Stimulated activated CD4-positive, alpha-beta T cell treated with anti-CD3 and anti-CD28 coated beads, Interleukin-12 subunit alpha, Interleukin-12 subunit beta, amount 100 ng/mL, for 24 hours (primary cell): ENCODE results near the gene MEIOB.
"Not testable (repeated sequence)": the region's sequence is repeated elsewhere in the genome, so short reads cannot be mapped to it uniquely, and the experiment has no call there.

Experiments used
- DNase-seq, 2 experiments: peaks; one replicate each; pipeline ENCODE4 v3.0.0-alpha.2; 2020; ENCODE audit warnings: low read depth in 2 of 2

Gene MEIOB

DNA sequence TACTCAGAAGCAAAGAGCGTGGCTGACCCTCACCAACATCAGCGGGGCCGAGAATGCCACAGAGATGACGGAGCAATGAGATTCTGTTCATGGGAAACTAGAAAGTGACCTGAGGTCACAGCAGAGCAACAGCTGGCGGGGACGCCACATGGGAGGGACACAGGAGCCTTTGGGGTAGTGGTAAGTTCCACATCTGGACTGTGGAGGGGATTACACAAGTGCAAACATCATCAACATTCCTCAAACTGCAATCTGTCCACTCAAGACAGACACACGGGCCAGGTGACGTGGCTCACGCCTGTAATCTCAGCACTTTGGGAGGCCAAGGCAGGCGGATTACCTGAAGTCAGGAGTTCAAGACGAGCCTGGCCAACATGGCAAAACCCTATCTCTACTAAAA lies 56.5 kb downstream of the MEIOB start:
- DNase-seq, result no peak

DNA sequence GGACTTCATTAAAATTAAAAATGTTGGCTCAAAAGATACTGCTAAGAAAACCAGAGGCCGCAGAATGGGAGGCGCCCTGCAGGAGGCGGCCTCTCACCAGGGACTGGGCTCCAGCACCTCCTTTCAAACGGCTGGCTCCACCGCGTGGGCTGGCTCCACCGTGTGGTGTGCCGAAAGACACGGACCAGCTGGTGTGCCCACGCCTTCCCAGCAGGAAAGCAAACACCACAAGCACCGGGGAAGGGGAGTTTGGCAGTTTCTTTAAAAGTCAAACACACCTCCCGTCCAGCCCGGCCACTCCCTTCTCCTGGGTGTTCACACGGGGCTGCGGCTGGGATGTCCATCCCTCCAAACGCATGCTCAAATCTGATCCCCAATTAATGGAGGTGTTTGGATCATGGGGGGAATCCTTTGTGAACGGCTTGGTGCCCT lies 59.2 kb downstream of the MEIOB start:
- peak; percentile 8 to 47 for DNase-seq

DNA sequence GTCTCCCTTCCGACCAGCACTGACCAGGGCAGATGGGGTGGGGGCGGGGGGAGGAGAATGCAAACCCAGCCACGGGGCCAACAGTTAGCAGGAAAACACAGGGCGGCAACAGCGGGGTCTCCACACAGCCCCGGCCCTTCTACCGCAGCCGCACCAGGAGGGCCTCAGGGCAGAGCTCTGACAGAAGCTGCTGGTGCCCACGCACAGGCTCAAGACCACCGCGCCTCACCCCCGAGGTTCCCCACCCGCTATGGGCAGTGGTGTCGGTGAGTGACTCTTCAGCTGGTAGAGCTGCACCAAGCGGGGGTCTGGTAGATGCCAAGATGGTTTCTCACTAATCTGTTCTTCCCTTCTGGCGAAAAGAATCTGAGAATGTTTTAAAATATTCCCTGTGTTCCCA lies 61.4 kb downstream of the MEIOB start:
- DNase-seq, result no peak

DNA sequence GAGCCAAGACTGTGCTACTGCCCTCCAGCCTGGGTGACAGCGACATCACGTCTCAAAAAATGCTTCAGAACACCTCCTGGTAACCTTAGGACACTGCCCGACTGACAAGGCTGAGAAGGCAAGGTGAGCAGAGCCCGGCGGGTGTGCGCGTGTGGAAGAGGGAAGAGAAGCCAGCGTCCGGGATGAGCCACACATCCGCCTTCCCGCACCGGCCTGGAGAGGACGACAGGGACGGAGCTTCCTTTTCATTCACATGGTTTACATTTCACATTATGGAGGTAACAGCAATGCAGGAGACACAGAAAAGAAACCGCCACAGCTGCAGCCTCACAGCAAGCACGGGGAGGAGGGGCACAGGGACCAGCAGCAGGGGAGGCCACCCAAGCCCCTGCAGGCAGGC lies 61.9 kb downstream of the MEIOB start:
- no peak for DNase-seq

DNA sequence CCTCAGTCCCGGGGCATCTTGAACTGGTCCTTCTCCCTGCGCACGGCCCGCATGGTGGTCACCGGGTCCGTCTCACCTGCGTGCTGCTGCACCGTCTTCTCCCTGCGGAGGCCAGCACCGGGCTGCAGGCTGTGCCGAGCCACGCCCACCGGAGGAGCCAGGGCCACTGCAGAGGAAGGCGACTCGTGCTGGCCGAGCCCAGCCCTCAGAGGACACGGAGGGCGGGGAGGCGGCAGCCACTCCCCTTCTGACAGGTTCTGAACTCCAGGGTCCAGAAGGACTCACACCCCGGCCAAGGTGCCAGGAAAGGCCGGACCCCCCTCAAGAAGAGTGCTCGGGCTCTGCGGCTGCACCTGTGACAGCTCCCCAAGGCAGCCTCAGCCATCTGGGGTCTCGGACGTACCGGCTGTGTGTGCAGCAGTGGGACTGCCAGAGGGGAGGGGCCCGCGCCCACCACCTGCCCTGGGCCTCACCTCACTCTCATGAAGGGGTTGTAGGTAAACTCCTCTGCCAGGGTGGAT lies 62.6 kb downstream of the MEIOB start:
- DNase-seq, result no peak

DNA sequence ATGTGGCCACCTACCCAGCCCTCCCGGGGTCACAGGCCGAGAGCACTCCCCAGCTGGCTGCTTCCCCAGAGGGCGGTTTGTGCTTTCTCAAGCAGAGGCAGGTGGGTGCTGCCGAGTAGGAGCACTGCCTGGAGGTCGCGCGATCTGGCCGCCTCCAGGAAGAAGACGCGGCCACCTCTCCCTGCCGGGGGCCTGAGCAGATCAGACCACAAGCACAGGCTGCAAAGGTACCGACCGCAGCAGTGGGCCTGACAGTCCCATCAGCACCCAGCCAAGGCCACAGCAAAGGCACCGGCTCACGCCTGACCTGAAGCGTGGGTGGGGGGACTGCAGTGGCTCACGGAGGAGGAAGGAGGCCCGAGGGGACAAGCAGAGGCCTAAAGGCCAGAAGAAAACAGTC lies 63.3 kb downstream of the MEIOB start:
- DNase-seq, result no peak

DNA sequence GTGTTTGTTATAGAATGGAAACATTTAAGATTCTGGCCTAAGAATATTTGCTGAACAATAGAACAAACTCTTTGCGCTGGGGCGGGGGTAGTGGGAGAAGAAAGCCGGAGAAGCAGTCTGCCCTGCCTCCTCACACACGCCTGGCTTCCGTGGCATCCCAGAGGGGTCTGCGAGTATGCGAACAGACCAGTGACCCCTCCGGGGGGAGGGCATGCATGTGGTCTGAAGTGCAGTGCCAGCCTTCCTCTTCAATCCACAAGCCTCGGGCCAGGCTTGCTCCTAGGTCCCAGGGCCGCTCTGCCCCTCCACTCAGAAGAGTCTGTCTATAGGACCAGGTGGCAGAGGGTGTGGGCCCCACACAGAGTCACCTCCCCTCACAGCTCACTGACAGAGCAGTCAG lies 64.3 kb downstream of the MEIOB start:
- DNase-seq, result no peak

DNA sequence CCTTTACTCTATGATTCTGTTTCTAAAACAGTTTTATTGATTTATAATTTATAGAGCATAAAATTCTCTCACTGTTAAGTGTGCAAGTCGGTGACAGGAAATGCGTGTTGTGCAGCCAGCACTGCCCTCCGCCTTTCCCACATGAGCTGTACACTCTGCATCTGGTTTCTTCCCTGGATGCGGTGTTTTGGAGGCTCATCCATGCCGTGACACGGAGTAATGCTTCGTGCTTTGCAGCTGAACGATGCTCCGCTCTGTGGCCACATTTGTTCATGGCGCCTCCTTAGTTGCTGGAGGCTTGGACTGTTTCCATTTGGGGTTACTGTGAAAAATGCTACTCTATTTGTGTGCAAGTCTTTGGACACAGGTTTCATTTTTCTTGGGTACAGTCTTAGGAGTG lies 71.3 kb downstream of the MEIOB start:
- no peak for DNase-seq

DNA sequence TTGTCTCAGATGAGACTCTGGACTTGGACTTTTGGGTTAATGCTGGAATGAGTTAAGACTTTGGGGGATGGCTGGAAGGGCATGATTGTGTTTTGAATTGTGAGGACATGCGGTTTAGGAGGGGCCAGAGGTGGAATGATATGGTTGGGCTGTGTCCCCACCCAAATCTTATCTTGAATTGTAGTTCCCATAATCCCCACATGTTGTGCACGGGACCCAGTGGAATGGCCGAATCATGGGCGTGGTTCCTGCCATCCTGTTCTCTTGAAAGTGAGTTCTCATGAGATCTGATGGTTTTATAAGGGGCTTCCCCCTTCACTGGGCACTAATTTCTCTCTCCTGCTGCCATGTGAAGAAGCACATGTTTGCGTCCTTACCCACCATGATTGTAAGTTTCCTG lies 72.7 kb downstream of the MEIOB start:
- DNase-seq, result not testable (repeated sequence)

DNA sequence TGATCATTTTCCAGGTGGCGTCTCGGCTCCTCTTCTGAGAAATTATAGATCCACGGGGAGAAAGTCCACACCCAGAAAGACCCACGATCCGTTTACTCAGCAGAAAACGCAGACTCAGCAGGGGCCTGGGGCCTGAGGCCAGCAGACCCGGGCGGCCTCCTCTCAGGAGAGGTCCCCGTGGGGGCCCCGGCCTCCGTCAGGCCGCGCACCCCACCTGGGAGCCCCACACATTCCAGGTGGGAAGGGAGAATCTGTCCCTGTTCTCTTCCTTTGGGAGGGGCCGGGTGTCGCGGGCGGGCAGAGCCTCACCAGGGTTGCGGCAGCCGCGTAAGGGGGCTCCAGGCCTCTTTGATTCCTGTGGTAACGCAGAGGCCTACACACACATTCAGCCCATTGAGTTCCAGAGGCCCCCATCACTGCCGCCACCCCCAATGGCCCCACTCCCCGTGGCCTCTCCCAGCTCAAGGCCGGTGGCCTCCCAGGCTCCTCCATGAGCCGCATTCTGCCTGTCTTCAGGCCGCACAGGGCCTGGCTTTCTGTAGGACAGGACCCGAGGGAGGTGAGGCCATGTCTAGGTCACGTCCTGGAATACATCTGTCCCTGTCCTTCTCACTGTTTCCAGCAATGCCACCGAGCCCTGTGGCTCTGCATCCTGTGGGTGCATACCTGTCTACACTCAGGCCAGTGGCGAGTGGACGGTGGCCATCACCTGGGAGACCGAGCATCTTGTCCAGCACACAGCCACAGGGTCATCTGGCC lies 76.9 kb downstream of the MEIOB start:
- DNase-seq, result no peak

DNA sequence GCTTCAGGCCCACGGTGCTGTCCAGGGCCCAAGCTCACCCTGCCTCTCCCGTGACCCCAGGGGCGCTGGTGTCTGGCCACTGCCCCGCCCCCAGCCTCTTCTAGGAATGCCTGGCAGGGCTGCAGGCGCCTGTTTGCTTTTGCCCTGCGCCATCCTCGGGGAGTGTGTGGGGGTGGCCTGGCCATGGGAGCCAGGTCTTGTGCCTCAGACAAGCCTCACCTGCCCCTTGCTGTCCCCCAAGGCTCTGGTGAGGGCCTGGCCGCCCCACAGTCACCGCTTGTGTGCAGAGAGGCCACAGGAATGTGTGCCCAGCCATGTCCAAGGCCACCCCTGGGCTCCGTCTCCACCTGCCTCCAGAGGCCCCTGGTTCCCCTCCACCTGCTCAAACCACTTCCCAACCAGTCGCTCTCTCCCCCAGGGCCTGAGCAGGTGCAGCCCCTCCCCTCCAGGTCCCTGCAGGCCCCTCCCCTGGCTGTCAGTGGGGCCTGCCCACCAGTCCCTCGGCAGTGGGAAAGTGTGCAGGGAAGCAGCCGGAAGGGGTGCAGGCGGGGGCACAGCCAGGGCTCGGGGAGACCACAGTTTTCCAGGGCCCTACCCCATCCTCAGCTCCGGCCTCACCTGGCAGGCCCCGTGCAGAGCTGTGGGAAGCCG lies 77.6 kb downstream of the MEIOB start:
- DNase-seq, result no peak

DNA sequence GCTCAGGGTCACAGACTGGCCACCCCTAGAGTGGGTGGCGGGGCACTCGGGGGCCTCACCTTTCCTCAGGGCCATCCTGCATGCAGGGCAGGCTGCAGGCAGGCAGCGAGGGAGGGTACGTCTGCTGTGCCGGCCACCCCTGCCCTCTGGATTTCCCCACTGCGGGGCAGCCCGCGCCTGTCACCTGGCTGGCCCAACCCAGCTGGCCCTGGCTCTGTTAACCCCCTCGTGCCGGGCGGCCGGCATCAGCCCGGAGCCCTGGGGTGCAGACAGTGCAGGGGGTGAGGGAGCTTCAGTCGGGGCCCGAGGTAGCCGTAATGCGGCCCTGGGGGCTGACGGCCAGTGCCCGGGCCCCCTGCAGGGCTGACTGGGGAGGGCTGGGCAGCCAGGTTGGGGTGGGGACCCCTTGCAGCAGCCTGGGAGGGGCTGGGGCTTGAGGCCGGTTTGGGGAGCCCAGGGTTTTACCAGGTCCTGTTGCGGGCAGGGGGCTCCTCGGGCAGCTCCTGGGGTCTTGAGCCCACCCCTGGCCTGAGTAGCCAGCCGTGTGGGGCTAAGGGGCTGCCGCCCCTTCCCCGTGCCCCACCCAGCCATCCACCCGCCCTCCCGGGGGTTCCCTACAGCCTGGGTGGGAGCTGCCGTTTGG lies 78.3 kb downstream of the MEIOB start, which contains the start of gene IGFALS:
Gene IGFALS, minus strand, starts transcription at position 128 of the 643 bp plus-strand sequence. Its CDS starts 53 bp downstream, at position 75.
- no peak for DNase-seq

DNA sequence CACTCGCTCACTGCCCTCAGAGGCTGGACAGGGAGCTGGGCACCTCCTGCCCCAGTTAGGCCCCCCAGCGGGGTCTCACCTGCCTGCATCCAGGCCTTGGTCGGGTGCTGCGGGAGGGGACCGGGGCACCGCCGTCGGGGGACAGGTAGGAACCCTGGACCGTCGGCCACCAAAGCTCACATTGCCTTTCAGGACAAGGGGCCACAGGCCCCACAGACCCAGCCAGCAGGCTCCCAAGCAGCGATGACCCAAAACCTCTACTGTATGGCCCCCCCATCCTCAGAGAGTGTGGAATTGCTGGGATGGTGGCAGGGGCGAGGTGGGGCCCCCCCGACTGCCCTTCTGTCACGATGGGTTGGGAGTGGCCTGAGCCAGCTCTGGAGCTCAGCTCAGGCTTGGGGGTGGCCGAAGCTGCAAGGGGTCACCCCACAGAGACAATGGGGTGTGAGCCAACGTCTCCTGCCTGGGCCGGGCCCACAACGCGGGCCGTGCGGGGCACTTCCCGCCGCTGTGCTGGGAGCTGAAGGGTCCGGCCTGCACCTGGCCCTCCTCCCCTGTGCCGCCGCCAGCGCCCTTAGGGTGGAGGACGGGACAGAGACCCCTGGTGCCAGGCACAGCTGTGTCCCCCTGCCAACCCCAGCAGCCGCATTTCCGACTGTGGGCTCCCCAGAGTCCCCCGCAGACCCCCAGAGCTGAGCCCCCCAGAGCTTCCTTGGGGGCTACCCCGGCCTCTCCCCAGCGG lies 79.0 kb downstream of the MEIOB start:
- DNase-seq, result no peak

DNA sequence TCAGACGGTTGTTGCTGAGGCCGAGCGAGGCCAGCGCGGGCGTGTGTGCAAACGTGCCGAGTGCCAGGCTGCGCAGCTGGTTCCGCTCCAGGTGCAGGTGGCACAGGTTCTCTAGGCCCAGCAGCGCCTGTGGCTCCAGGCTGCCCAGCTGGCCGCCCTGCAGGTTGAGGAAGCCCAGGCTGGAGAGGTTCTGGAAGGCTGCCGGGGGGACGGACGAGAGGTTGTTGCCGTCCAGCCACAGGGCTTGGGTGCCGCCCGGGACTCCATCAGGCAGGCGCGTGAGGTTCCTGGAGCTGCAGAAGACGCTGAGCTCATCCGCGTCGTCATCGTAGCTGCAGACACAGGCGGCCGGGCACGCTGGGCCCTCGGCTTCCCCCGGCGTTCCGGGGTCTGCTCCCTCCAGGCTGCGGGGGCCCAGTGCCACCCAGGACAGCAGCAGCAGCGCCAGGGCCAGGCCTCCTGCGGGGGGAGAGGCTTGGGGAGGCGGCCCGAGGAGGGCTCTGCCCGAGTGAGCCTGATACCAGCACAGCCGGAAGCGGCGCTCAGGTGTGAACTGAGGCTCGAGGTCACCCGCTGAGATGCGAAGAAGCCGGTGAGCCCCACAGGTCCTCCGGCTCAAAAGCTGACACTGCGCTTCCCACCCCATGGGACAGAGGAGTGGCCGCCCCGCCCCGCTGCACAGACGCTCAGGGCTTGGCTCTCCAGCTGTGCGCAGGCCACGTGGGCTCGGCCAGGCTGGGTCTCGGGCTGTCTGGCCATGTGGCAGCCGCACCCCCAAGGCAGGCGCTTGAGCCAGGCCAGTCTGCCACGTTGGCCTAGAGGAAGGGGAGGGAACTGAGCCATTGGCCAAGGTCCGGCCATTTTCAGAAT lies 79.8 kb downstream of the MEIOB start:
- DNase-seq, result no peak

DNA sequence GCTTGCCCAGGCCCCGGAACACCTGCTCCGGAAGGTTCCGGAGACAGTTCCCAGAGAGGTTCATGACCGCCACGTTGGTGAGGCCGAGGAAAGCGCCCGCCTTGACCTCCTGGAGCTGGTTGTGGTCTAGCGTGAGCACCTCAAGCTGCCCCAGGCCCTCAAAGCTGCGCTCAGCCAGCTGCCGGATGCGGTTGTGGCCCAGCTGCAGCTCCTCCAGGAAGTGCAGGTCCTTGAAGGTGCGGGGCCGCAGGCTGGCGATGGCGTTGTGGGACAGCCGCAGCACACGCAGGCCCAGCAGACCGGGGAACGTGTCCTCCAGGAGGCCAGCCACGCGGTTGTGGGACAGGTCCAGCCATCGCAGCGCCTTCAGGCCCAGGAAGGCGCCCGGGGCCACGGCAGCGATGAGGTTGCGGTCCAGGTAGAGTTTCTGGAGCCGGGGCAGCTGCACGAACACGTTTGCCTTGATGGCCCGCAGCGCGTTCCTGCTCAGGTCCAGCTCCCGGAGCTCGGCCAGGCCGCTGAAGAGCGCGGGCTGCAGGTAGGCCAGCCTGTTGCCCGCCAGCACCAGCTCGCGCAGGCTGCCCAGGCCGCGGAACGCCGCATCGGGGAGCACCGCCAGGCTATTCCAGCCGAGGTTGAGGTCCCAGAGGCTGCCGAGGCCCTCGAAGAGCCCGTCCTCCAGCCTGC lies 80.6 kb downstream of the MEIOB start:
- DNase-seq, result no peak

DNA sequence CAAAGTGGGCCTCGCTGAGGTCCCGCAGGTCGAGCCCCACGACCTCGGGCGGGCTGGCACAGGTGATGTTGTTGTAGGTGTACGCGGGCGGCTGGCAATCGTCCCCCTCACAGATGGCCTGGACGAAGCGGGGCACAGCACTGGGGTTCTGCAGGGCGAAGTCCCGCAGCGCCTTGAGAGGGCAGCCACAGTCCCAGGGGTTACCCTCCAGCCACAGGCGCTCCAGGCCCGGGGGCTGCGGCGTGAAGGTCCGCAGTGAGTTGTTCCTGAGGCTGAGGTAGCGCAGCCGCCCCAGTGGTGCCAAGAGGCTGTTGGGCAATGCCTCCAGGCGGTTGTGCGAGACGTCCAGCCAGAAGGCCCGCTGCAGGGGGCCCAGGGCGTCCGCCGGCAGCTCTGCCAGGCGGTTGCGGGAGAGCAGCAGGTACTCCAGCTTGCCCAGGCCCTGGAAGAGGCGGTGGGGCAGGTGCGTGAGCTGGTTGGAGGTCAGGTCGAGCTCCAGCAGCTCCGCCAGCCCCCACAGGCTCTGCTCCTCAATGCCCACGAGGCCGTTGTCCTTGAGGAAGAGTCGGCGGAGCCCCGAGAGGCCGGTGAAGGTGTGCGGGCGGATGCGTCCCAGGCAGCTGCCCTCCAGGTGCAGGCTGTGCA lies 81.2 kb downstream of the MEIOB start:
- no peak for DNase-seq

DNA sequence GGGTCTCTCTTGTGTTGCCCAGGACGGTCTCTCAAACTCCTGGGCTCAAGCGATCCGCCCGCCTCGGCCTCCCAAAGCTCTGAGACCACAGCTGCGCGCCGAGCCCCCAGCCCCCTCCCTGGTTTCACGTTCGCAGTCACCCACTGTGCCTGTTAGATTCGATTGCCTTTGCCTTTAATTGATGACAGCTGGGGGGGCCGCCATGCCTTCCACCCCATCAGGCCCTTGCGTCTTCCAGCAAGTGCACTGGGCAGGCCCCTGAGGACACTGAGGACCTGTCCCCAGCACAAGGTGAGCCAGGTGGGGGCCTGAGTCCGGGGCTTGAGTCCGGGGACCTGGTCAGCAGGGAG lies 81.7 kb downstream of the MEIOB start:
- no peak for DNase-seq

DNA sequence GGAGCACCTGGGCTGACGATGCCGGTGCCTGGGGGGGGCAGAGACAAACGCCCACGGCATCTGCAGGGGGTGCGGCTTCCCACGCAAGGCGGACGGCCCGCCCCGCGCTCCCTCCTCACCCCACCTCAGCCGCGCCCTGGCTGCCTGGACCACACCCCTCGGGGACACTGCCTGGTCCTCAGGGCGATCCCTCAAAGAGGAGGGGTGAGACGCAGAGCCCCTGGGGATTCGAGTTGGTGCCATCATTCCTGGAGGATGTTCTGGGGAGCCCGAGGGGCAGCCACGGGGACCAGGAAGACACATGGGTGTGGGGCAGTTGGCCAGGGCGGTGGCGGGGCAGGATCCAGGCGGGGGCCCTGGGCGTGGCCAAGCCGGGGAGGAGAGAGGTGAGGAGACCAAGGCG lies 82.3 kb downstream of the MEIOB start:
- DNase-seq, result no peak

DNA sequence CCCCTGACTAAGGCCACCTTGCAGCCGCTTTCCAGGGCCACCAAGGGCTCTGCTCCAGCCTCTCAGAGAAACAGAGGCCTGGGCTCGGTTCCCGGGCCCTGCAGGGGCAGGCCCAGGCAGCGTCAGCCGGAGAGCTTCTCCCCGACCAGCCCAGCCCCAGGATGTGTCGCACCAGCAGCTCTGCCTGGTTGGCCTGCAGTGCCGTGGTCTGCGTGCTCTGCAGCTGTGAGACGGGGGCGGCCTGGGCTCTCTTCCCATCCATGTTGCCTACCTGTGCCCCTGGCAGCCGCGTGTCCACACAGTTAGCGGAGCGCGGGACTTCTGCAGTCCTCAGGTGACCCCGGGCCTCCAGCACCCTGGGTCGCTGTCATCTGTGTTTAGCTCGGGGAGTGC lies 83.3 kb downstream of the MEIOB start:
- DNase-seq, result no peak

DNA sequence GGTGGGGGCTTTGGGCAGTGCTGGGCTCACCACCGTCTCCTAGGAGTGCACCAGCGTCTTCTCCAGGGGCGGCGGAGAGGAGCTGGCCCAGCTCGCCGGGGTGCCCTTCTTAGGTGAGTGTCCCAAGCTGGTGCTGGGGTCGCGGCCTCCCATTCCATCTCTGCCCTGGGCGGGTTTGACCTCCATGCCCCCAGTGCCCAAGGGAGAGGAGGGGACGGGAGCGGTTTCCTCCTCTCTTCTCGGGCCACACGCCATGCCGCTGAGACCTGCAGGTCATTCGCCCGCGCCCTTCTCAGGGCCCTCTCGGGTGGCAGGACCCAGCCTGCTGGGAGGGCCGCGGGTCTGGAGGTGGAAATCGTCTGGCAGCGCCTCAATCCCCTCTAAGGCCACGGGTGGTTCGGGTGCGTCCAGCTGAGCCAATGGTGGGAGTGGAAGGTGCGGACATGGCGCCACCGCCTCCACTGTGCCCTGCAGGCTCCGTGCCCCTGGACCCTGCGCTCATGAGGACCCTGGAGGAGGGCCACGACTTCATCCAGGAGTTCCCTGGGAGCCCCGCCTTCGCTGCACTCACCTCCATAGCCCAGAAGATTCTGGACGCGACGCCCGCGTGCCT lies 83.8 kb downstream of the MEIOB start:
- DNase-seq, result no peak
